GM19193 (cell line): ENCODE data around the gene HMOX2.

Source experiments
- POLR2A ChIP-seq: IDR thresholded peaks from 4 replicates; pipeline ENCODE4 v1.6.1; 2011; ENCODE audit not compliant: insufficient read depth, insufficient read length; ENCODE audit errors: extremely low read depth

The HMOX2 gene

DNA sequence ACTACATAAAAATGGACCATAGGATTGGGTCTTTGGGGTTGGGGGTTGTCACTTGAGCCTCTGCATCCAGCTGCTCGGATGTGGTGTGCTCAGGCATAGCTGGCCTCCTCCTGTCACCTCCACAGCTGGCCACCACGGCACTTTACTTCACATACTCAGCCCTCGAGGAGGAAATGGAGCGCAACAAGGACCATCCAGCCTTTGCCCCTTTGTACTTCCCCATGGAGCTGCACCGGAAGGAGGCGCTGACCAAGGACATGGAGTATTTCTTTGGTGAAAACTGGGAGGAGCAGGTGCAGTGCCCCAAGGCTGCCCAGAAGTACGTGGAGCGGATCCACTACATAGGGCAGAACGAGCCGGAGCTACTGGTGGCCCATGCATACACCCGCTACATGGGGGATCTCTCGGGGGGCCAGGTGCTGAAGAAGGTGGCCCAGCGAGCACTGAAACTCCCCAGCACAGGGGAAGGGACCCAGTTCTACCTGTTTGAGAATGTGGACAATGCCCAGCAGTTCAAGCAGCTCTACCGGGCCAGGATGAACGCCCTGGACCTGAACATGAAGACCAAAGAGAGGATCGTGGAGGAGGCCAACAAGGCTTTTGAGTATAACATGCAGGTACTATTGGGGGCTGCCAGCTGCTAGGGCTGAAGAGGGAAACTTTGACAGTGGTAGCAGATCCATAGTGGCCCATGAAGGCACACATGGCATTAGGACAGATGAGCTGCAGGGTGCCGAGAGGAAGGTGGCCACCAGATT lies 31.6 kb downstream of the HMOX2 start:
- TF ChIP-seq POLR2A: no peak

GRCh38 chr16:4508806-4509205 lies 32.6 kb downstream of the HMOX2 start:
- no peak for TF ChIP-seq POLR2A

DNA sequence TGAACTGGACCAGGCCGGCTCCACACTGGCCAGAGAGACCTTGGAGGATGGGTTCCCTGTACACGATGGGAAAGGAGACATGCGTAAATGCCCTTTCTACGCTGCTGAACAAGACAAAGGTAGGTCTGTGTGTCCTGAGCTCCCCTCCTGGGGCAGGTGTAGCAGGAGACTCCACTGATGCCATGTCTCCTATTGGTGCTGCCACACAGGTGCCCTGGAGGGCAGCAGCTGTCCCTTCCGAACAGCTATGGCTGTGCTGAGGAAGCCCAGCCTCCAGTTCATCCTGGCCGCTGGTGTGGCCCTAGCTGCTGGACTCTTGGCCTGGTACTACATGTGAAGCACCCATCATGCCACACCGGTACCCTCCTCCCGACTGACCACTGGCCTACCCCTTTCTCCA lies 33.2 kb downstream of the HMOX2 start:
- TF ChIP-seq POLR2A: no peak

DNA sequence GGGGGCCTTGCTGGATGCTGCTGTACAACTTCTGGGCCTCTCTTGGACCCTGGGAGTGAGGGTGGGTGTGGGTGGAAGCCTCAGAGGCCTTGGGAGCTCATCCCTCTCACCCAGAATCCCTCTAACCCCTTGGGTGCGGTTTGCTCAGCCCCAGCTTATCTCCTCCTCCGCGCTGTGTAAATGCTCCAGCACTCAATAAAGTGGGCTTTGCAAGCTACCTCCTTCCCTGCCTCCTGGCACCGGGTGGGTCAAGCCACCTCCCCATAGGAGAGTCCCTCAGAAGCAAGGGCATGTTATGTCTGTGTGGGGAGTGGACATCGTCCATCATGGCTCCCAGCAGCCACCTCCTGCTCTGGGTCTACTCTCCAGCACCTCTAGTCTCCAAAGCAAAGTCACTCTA lies 33.9 kb downstream of the HMOX2 start:
- no peak for TF ChIP-seq POLR2A

DNA sequence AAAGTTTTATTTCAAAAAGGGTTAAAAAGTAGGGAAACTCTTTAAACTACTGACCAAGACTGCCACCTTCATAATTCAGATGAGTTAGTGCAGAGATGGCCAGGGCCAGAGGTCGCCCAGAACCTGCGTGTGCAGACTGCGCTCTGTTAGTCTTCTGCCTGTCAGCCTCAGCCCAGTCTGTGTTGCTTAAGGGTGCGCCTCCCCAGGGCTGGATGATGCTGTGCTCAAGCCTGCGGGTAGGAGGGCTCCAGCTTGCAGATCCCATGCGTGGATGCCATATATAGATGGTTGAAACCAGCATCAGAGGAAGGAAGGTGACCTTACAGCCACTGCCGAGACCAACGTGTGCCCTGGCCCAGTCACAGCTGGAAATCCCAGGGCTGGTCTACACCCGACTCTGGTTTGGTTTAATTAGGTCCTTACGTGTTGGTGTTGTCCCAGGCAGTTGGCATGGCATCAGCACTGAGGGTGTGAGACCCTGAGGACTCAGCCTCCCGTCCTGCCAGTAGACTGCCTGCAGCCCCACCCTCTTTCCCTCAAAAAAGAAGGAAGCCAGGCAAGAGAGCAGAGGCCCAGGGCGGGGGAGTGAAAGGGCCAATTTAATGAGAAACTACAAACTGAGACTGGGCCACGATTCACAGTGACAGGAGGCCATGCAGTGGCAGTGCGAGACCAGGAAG lies 34.7 kb downstream of the HMOX2 start:
- no peak for TF ChIP-seq POLR2A

GRCh38 chr16:4511441-4512082 lies 35.4 kb downstream of the HMOX2 start:
- TF ChIP-seq POLR2A: no peak

- no peak for TF ChIP-seq POLR2A
These were observed 36.3 kb downstream of the HMOX2 start for GRCh38 chr16:4512473-4512872.

- no peak for TF ChIP-seq POLR2A
These were observed 37.1 kb downstream of the HMOX2 start for GRCh38 chr16:4513086-4513860.

DNA sequence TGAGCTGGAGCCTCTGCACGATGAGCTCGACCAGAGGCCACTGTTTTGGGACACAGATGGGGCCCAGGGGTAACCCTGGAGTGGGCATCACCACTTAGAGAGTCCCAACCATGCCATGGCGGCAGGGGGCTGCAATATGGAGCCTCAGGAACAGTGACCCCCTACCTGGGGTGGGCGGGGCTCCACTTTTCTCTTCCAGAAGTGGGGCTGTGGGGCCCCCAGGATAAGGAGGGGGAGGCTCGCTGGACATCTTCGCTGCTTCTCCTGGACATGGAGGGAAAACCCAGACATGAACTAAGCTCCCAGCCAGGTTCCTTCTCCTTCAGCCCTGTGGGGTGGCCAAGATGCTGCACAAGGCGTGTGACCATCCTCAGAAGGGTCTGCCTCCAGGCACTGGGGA lies 37.7 kb downstream of the HMOX2 start:
- TF ChIP-seq POLR2A: no peak

GRCh38 chr16:4514606-4515005 lies 38.4 kb downstream of the HMOX2 start:
- no peak for TF ChIP-seq POLR2A

DNA sequence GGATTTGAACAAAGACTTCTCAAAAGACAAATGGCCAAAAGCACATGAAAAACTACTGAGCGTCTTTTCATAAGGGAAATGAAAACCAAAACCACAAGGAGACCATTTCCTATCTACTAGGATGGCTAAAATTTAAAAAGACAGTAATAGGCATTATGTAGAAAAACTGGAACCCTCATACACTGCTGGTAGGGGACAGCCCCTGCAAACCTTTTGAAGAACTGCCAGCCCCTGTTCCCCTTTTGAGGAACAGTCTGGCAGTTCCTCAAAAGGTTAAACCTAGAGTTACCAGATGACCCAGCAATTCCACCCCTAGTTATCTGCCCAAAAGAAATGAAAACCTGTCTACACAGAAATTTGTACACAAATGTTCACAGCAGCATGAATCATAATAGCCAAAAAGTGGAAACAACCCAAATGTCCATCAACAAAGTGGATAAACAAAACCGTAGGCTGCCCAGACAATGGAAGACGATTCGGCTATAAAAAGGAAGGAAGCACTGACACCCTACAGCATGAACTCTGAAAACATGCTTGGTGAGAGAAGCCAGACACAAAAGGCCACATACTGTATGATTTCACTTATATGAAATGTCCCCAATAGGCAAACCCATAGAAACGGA lies 39.5 kb downstream of the HMOX2 start:
- no peak for TF ChIP-seq POLR2A

DNA sequence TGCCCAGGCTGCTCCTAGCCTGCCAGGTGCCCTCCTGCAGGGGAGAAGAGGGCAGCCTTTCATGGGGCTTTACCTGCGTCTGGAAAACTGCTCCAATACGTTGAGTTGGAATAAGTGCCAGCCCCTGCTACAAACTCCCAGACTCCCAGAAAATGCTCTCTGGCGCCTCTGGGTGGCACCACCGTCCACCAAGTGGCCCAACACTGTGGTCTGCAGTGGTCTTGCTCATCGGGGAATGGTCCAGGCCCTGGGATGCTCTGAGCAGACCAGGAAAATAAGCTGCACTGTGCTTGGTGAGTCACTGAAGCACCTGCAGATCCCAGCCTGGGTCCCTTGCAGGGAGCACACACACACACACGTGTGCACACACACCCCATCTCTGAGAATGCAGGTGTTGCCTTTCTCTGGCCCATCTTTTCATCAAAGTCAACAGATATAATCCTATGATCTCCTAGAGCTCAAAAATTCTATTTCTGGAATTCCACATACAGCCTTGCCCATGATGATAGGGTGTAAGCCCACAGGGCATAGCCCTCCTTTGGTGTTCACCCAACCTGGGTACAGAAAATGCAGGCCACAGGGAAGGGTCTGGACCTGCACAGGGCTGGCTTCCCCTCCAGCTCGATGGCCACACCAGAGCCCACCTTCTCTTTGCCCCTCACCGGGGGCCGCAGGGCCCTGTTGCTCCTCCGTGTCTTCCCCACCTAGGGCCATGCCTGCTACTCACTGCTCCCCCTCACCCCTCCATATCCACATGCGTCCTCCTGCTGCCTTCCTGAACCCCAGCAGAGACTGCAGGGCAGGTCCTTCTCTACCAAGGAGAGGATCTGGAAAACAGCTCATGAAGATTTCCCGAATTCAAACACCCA lies 41.8 kb downstream of the HMOX2 start:
- TF ChIP-seq POLR2A: no peak

DNA sequence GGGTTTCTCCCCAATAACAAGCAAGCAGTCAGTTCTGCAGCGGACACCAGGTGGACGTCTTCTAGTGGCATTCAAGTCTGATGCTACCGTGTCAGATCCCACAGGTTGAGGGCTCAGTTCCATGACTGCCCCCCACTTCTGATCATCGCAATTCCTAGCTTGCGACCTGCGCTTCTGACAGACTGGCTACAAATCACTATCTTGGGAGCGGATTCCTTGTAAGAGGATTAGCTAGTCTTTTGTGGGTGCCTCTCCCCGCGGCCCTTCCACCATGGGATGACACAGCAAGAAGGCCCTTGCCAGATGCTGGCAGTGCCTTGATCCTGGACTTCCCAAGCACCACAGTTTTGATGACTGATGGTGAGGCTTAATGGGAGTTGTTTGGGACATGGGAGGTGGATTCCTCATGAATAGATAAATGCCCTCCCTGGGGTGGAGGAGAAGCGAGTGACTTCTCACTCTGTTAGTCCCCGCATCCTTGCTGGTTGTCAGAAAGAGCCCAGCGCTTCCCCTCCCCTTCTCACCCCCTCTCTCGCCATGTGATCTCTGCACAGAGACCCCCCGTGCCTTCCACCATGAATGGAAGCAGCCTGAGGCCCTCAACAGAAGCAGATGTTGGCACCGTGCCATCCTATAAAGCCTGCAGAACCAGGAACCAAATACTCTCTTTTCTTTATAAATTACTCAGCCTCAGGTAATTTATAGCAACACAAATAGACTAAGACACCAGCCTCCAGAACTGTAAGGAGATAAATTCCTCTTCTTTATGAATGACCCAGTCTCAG lies 43.3 kb downstream of the HMOX2 start:
- no peak for TF ChIP-seq POLR2A

DNA sequence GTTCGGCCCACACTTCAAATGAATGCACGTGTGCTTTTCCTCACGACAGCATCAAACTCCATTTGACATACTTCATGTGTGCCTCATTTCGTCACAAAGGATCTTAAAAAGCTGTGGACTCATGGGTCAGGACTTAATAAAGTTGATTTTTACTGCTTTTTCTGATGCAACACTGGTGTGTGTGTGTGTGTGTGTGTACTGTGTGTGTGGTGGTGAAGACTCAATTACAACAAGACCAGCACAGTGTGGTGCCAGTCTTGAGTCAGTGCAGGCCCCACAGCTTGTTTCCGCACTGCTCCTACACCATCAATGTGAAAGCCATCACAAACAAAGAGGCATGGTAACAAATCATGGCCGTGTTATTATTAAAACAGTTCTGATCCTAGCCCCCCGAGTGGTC lies 44.7 kb downstream of the HMOX2 start:
- TF ChIP-seq POLR2A: no peak

DNA sequence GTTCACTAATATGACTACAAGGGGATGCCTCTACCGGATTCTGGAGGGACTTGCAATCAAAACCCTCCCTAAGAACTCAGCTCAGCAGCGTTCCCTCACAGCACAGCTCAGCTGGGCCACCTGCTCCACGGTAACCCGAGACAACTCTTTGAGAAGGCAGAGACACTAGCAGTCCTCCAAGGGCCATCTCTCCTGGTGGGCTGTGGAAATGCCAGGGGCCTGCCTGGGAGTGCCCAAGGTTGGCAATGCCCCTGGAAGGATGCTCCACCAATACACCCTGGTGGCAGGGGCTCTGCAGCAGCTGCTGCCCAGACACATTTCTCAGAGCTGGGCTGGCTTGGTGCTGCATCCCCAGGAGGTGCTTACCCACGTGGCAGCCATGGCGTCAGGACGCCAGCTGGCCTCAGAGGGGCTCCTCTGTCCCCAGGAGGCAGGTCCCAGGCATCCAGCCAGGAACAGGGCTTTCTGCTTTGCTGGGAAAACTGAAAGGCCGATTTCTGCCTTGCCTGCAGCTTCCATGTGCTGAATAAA lies 45.9 kb downstream of the HMOX2 start:
- TF ChIP-seq POLR2A: no peak
